ENCODE results near the gene PIAS2. TPM values are rescaled to one million over a fixed set of nuclear protein-coding genes. Genes with fewer than 3 reads are reported as not detected.

Gene PIAS2
- total RNA-seq, 1 experiment from 2014 or later = 30.6 TPM

DNA sequence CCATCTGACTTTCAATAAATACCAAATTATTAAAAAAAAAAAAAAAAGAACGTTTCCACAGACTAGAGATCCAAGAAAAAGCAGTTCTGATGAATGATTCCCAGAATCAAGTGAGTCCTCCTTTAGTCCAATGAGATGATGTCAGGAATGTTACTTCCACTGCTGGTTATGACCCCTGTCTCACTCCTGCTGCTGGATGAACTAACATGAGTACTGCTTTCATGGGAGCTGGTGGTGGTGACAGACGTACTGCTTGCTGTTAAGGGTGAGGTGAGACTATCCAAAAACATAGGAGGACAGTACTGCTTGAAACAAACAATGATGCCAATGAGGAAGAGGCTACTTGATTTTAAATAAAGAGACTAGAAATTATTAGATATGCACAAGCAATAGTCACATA lies 105.0 kb downstream of the PIAS2 start:
- TF ChIP-seq, protein P1, sequence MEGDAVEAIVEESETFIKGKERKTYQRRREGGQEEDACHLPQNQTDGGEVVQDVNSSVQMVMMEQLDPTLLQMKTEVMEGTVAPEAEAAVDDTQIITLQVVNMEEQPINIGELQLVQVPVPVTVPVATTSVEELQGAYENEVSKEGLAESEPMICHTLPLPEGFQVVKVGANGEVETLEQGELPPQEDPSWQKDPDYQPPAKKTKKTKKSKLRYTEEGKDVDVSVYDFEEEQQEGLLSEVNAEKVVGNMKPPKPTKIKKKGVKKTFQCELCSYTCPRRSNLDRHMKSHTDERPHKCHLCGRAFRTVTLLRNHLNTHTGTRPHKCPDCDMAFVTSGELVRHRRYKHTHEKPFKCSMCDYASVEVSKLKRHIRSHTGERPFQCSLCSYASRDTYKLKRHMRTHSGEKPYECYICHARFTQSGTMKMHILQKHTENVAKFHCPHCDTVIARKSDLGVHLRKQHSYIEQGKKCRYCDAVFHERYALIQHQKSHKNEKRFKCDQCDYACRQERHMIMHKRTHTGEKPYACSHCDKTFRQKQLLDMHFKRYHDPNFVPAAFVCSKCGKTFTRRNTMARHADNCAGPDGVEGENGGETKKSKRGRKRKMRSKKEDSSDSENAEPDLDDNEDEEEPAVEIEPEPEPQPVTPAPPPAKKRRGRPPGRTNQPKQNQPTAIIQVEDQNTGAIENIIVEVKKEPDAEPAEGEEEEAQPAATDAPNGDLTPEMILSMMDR (IDR thresholded peaks at IDR 0.05) = no peak
- no peak for TF ChIP-seq TCF7L2 (IDR thresholded peaks at IDR 0.05; ENCODE audit: low read depth, low read length)
- TF ChIP-seq POLR2AphosphoS5 (IDR thresholded peaks at IDR 0.05; ENCODE audit: low read depth, low read length) = no peak
- no peak for TF ChIP-seq SIN3A (IDR thresholded peaks at IDR 0.05; ENCODE audit: borderline replicate concordance, insufficient read depth, low read depth, low read length)
- TF ChIP-seq, protein P2, sequence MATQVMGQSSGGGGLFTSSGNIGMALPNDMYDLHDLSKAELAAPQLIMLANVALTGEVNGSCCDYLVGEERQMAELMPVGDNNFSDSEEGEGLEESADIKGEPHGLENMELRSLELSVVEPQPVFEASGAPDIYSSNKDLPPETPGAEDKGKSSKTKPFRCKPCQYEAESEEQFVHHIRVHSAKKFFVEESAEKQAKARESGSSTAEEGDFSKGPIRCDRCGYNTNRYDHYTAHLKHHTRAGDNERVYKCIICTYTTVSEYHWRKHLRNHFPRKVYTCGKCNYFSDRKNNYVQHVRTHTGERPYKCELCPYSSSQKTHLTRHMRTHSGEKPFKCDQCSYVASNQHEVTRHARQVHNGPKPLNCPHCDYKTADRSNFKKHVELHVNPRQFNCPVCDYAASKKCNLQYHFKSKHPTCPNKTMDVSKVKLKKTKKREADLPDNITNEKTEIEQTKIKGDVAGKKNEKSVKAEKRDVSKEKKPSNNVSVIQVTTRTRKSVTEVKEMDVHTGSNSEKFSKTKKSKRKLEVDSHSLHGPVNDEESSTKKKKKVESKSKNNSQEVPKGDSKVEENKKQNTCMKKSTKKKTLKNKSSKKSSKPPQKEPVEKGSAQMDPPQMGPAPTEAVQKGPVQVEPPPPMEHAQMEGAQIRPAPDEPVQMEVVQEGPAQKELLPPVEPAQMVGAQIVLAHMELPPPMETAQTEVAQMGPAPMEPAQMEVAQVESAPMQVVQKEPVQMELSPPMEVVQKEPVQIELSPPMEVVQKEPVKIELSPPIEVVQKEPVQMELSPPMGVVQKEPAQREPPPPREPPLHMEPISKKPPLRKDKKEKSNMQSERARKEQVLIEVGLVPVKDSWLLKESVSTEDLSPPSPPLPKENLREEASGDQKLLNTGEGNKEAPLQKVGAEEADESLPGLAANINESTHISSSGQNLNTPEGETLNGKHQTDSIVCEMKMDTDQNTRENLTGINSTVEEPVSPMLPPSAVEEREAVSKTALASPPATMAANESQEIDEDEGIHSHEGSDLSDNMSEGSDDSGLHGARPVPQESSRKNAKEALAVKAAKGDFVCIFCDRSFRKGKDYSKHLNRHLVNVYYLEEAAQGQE (IDR thresholded peaks at IDR 0.05; ENCODE audit: insufficient read depth in 1 of 2, low read depth in 2 of 2, low read length in 1 of 2) = no peak
- intact Hi-C loops (cut with micrococcal nuclease; ENCODE audit: unreplicated experiment) (no loop called here), in situ Hi-C loops (cut with HindIII; ENCODE audit: low pct_unique_long_range_greater_than_20kb, low sequenced_read_pairs) (no loop called here)
- H3K4me1 ChIP-seq (ENCODE audit: control insufficient read depth, insufficient read depth, low read length) = no peaks in the 10 kb centered on the region
- ATAC-seq (no peak), DNase-seq (ENCODE audit: low read depth, low spot score) (no peak)
- no TSS peak for BruUV-seq (replicated peaks)
- H3K27ac ChIP-seq (ENCODE audit: low read length) = no peak overlapping the region
- no peaks in the 10 kb centered on the region for H3K27me3 ChIP-seq (ENCODE audit: control insufficient read depth, insufficient read depth, low read length)
- CTCF ChIA-PET = no interaction called here
- no peak overlapping the region for H3K4me3 ChIP-seq (ENCODE audit: low read depth in 2 of 2, low read length in 2 of 2)
- no peaks in the 10 kb centered on the region for H3K9me3 ChIP-seq (ENCODE audit: control insufficient read depth, insufficient read depth, low read depth, low read length)
- H3K36me3 ChIP-seq (ENCODE audit: control insufficient read depth, insufficient read depth, low read length) = no peaks in the 10 kb centered on the region
- POLR2A ChIA-PET = no interaction called here

DNA sequence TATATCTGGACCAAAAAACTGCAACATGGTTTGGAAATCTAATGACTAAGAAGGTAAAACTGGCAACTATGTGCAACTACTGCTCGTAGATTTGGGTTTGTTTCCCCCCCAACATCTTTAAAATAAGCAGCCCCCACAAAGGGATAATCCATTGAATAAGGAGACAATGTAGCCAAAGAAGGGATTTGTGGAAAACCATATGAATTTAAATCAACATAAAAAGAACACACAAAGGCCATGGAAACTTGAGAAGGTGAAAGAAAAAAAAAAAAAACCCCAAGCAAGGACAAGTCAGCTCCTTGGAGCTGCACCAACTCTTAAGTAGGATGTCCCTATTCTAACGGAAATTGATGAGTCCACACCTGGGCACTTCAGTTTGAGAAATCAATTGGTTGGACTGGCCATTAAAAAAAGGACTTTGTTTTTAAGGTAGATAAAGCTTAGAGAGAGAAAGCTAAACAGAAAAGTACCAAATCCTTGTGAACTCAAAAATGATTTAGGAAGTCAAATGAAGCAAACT lies 106.8 kb downstream of the PIAS2 start:
- no peaks in the 10 kb centered on the region for H3K36me3 ChIP-seq (ENCODE audit: control insufficient read depth, insufficient read depth, low read length)
- POLR2A ChIA-PET = no interaction called here
- TF ChIP-seq, protein P2 (IDR thresholded peaks at IDR 0.05; ENCODE audit: insufficient read depth in 1 of 2, low read depth in 2 of 2, low read length in 1 of 2) = no peak
- no peak for TF ChIP-seq TCF7L2 (IDR thresholded peaks at IDR 0.05; ENCODE audit: low read depth, low read length)
- no peak for TF ChIP-seq SIN3A (IDR thresholded peaks at IDR 0.05; ENCODE audit: borderline replicate concordance, insufficient read depth, low read depth, low read length)
- TF ChIP-seq POLR2AphosphoS5 (IDR thresholded peaks at IDR 0.05; ENCODE audit: low read depth, low read length) = no peak
- TF ChIP-seq, protein P1 (IDR thresholded peaks at IDR 0.05) = no peak
- ATAC-seq (no peak), DNase-seq (ENCODE audit: low read depth, low spot score) (no peak)
- no peak overlapping the region for H3K27ac ChIP-seq (ENCODE audit: low read length)
- BruUV-seq (replicated peaks) = no TSS peak
- in situ Hi-C loops (cut with HindIII; ENCODE audit: low pct_unique_long_range_greater_than_20kb, low sequenced_read_pairs) (no loop called here), intact Hi-C loops (cut with micrococcal nuclease; ENCODE audit: unreplicated experiment) (no loop called here)
- CTCF ChIA-PET = no interaction called here
- no peaks in the 10 kb centered on the region for H3K27me3 ChIP-seq (ENCODE audit: control insufficient read depth, insufficient read depth, low read length)
- H3K4me3 ChIP-seq (ENCODE audit: low read depth in 2 of 2, low read length in 2 of 2) = no peak overlapping the region
- H3K4me1 ChIP-seq (ENCODE audit: control insufficient read depth, insufficient read depth, low read length) = no peaks in the 10 kb centered on the region
- H3K9me3 ChIP-seq (ENCODE audit: control insufficient read depth, insufficient read depth, low read depth, low read length) = no peaks in the 10 kb centered on the region
